IMR-90 (cell line): Measurements from ENCODE around the gene ACSS1. TPM values are rescaled to one million over a fixed set of nuclear protein-coding genes. Genes with fewer than 3 reads are reported as not detected.

Source experiments
- ATAC-seq: fragments of 200-7000 bp; cut with Tn5 transposase; 2 replicates; pipeline ENCODE4 v1.9.1; 2020; ENCODE audit warnings: low read depth, mild to moderate bottlenecking, moderate library complexity
- BruUV-seq: library from RNA; stranded (reverse); fragments of 400-500 nt; replicated peaks from 2 replicates; lab custom pipeline; 2021; lab: Mats Ljungman, UMichigan
- CTCF ChIA-PET: fragments of 300-600 bp; formaldehyde crosslinking; extraction: SDS; loops from one replicate; lab custom pipeline; 2021; ENCODE audit warnings: antibody characterized with exemption; lab: Yijun Ruan, JAX
- POLR2A ChIA-PET: fragments of 300-600 bp; sonication (Branson Sonifier 250); formaldehyde crosslinking; loops from one replicate; lab custom pipeline; 2022; ENCODE audit warnings: antibody characterized with exemption; ENCODE audit not compliant: unreplicated experiment; lab: Charles Lee
- DNase-seq: peaks from one replicate; pipeline ENCODE4 v3.0.0; 2013
- H2AFZ ChIP-seq: replicated peaks from 2 replicates; pipeline ENCODE3; 2013; ENCODE audit warnings: low read length, mild to moderate bottlenecking; ENCODE audit not compliant: poor library complexity
- H2AK5ac ChIP-seq: 2 replicates; pipeline ENCODE4 v1.6.1; 2013; ENCODE audit warnings: low read depth, low read length, inconsistent platforms
- H2AK9ac ChIP-seq: replicated peaks from 2 replicates; pipeline ENCODE3; 2013; ENCODE audit warnings: mild to moderate bottlenecking, low read depth, low read length, moderate library complexity; ENCODE audit not compliant: poor library complexity
- H2BK120ac ChIP-seq: 2 replicates; pipeline ENCODE4 v1.6.1; 2013; ENCODE audit warnings: low read depth, low read length, inconsistent platforms
- H2BK15ac ChIP-seq: 3 replicates; pipeline ENCODE4 v1.6.1; 2013; ENCODE audit warnings: low read depth, low read length, inconsistent platforms
- H2BK20ac ChIP-seq: 2 replicates; pipeline ENCODE4 v1.6.1; 2013; ENCODE audit warnings: low read depth, mild to moderate bottlenecking, inconsistent platforms, low read length, moderate library complexity
- H2BK5ac ChIP-seq: 2 replicates; pipeline ENCODE4 v1.6.1; 2013; ENCODE audit warnings: mild to moderate bottlenecking, low read depth, low read length, inconsistent platforms; ENCODE audit not compliant: poor library complexity, severe bottlenecking
- H3K14ac ChIP-seq: replicated peaks from 2 replicates; pipeline ENCODE4 v1.6.1; 2013; ENCODE audit warnings: low read depth, low read length, inconsistent platforms
- H3K18ac ChIP-seq: 2 replicates; pipeline ENCODE4 v1.6.1; 2013; ENCODE audit warnings: low read depth, low read length, control low read depth
- H3K23ac ChIP-seq: 2 replicates; pipeline ENCODE4 v1.6.1; 2013; ENCODE audit warnings: low read depth, low read length, inconsistent platforms
- H3K27ac ChIP-seq: 2 replicates; pipeline ENCODE4 v1.5.1; 2013; ENCODE audit warnings: mild to moderate bottlenecking, control low read depth, low read length; ENCODE audit not compliant: insufficient read depth
- H3K27me3 ChIP-seq: 2 replicates; pipeline ENCODE4 v1.6.1; 2013; ENCODE audit warnings: low read length; ENCODE audit not compliant: control insufficient read depth, insufficient read depth
- H3K36me3 ChIP-seq: 2 replicates; pipeline ENCODE4 v1.6.1; 2013; ENCODE audit warnings: low read length, mixed read lengths; ENCODE audit not compliant: control insufficient read depth, insufficient read depth
- H3K4ac ChIP-seq: 2 replicates; pipeline ENCODE4 v1.6.1; 2013; ENCODE audit warnings: low read depth, low read length, inconsistent platforms
- H3K4me1 ChIP-seq: 2 replicates; pipeline ENCODE4 v1.6.1; 2013; ENCODE audit warnings: low read length, mixed read lengths; ENCODE audit not compliant: control insufficient read depth, insufficient read depth
- H3K4me2 ChIP-seq: 2 replicates; pipeline ENCODE4 v1.6.1; 2013; ENCODE audit warnings: low read depth, mild to moderate bottlenecking, control low read depth, low read length, moderate library complexity
- H3K4me3 ChIP-seq: 2 replicates; pipeline ENCODE4 v1.5.1; 2013; ENCODE audit warnings: low read depth, mild to moderate bottlenecking, control low read depth, low read length, moderate library complexity; ENCODE audit not compliant: insufficient read depth
- H3K56ac ChIP-seq: 2 replicates; pipeline ENCODE4 v1.6.1; 2013; ENCODE audit warnings: low read length, inconsistent platforms; ENCODE audit not compliant: insufficient read depth; ENCODE audit errors: extremely low read depth
- H3K79me1 ChIP-seq, 2 experiments: 2 replicates each; pipeline ENCODE4 v1.6.1; 2013; ENCODE audit warnings: low read length in 2 of 2, inconsistent platforms in 1 of 2, low read depth in 1 of 2
- H3K9ac ChIP-seq: 2 replicates; pipeline ENCODE4 v1.6.1; 2013; ENCODE audit warnings: low read depth, low read length, control low read depth
- H3K9me1 ChIP-seq: 2 replicates; pipeline ENCODE4 v1.6.1; 2013; ENCODE audit warnings: low read length, inconsistent platforms; ENCODE audit not compliant: insufficient read depth
- H3K9me3 ChIP-seq: 2 replicates; pipeline ENCODE4 v1.6.1; 2013; ENCODE audit warnings: low read length; ENCODE audit not compliant: control insufficient read depth, insufficient read depth
- H4K20me1 ChIP-seq: 2 replicates; pipeline ENCODE4 v1.6.1; 2013; ENCODE audit warnings: low read length, inconsistent platforms; ENCODE audit not compliant: insufficient read depth
- H4K5ac ChIP-seq: 2 replicates; pipeline ENCODE4 v1.6.1; 2013; ENCODE audit warnings: mild to moderate bottlenecking, low read depth, low read length, control low read depth
- H4K8ac ChIP-seq, 2 experiments: 2 replicates each; pipeline ENCODE4 v1.6.1; 2013; ENCODE audit warnings: low read depth in 2 of 2, low read length in 2 of 2, control low read depth in 1 of 2, inconsistent platforms in 1 of 2
- H4K91ac ChIP-seq: 2 replicates; pipeline ENCODE4 v1.6.1; 2013; ENCODE audit warnings: low read depth, low read length, inconsistent platforms; ENCODE audit not compliant: insufficient read depth
- CEBPB ChIP-seq: IDR thresholded peaks from 2 replicates; pipeline ENCODE4 v1.6.1; 2012; ENCODE audit warnings: low read depth, low read length, improper control_type of control experiment
- CHD1 ChIP-seq: IDR thresholded peaks from 2 replicates; pipeline ENCODE4 v1.6.1; 2012; ENCODE audit warnings: low read depth, low read length, improper control_type of control experiment
- FOS ChIP-seq: fragments of 150-350 bp; IDR thresholded peaks from 2 replicates; pipeline ENCODE4 v1.6.1; 2016; ENCODE audit warnings: low read depth, low read length
- MAFK ChIP-seq: IDR thresholded peaks from 2 replicates; pipeline ENCODE4 v1.6.1; 2012; ENCODE audit warnings: low read depth, low read length, improper control_type of control experiment
- RFX5 ChIP-seq: IDR thresholded peaks from 2 replicates; pipeline ENCODE4 v1.8.0; 2012; ENCODE audit warnings: low read depth, mild to moderate bottlenecking, low read length, moderate library complexity
- SMC3 ChIP-seq: fragments of 150-350 bp; IDR thresholded peaks from 2 replicates; pipeline ENCODE4 v1.6.1; 2016; ENCODE audit warnings: low read depth, mild to moderate bottlenecking, antibody characterized with exemption, low read length, moderate library complexity
- WGBS, 2 experiments: methylation state at CpG; one replicate each; pipeline versions ENCODE4 v1.1.5 to v1.1.7; 2013; ENCODE audit warnings: missing lambda C conversion rate in 2 of 2; ENCODE audit not compliant: insufficient read length in 1 of 2; ENCODE audit errors: extremely low coverage in 2 of 2; 5-methylcytosine and 5-hydroxymethylcytosine counted together
- dilution Hi-C: fragments of 300-500 bp; cut with HindIII; formaldehyde crosslinking; loops from one replicate; pipeline ENCODE4 v1.14.3; 2018; ENCODE audit warnings: low sequenced_read_pairs; ENCODE audit not compliant: unreplicated experiment
- in situ Hi-C: fragments of 300-500 bp; cut with MboI; formaldehyde crosslinking; loops from 3 replicates; pipeline ENCODE4 v1.14.3; 2019; ENCODE audit warnings: low sequenced_read_pairs, inconsistent platforms, mixed read lengths
- intact Hi-C: fragments of 100-400 bp; cut with micrococcal nuclease; formaldehyde crosslinking; loops from 2 replicates; pipeline ENCODE4 v1.10.0; 2022
- polyA plus RNA-seq, 3 experiments: library from polyadenylated mRNA; depleted of rRNA; stranded (reverse); fragments of >200 nt; gene quantifications; 2 replicates each; pipeline ENCODE4 v1.2.3, GENCODE V29; 2012; ENCODE audit warnings: low replicate concordance in 1 of 3
- total RNA-seq: library from RNA; depleted of rRNA; stranded (reverse); fragments of >200 nt; gene quantifications from 2 replicates; pipeline ENCODE4 v1.2.3, GENCODE V29; 2012
- TF ChIP-seq, protein P1 (sequence below): fragments of 150-350 bp; IDR thresholded peaks from 2 replicates; pipeline ENCODE4 v1.6.1; 2017; ENCODE audit warnings: mild to moderate bottlenecking, antibody characterized with exemption, low read length, low read depth
- TF ChIP-seq, protein P2 (sequence below): conservative IDR thresholded peaks from 2 replicates; pipeline ENCODE4 v1.5.1; 2012; ENCODE audit warnings: mild to moderate bottlenecking, low read depth, low read length, improper control_type of control experiment
- TF ChIP-seq, protein P3 (sequence below): fragments of 150-350 bp; IDR thresholded peaks from 2 replicates; pipeline ENCODE4 v1.6.1; 2016; ENCODE audit warnings: low read depth, mild to moderate bottlenecking, low read length, moderate library complexity, borderline replicate concordance

The ACSS1 gene
- total and polyA plus RNA-seq, 2 of the 4 experiments (the other 2 are of a cell fraction): 0.72 to 1.2 TPM

DNA sequence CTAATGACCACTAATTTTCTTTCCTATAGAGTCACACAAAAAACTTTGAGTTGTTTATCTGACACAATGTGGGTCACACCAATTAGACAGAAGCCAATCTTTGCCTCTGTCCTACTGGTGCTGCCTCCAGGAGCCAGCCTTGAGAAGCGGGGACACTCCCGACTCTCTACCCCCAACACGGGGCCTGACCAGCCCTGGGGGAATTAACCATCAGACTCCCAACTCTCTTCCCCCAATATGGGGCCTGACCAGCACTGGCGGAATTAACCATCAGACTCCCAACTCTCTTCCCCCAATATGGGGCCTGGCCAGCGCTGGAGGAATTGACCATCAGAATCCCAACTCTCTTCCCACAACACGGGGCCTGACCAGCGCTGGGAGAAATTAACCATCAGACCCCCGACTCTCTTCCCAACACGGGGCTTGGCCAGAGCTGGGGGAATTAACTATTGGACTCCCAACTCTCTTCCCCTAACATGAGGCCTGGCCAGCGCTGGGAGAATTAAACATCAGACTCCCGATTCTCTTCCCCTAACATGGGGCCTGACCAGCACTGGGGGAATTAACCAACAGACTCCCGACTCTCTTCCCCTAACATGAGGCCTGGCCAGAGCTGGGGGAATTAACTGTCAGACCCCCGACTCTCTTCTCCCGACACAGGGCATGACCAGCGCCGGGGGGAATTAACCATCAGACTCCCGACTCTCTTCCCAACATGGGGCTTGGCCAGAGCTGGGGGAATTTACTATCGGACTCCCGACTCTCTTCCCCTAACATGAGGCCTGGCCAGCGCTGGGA is 96.4 kb downstream of the ACSS1 start:
- Histone ChIP-seq H3K9me1 (0 out of 2 replicates have a peak, but pooled peaks cover 4% of the 10 kb centered on the region), H4K5ac (no peak overlapping the region), H3K14ac (no peak overlapping the region), H3K23ac (no peak overlapping the region), H2AK9ac (no peak overlapping the region), H3K27ac (no peak overlapping the region), H3K79me1 (no peaks in the 10 kb centered on the region), H2BK120ac (no peak overlapping the region), H3K18ac (no peak overlapping the region), H3K56ac (no peak overlapping the region), H4K8ac (no peak overlapping the region), H2AK5ac (no peak overlapping the region), H4K91ac (no peak overlapping the region), H3K4me2 (no peak overlapping the region), H2BK20ac (no peak overlapping the region), H4K20me1 (no peaks in the 10 kb centered on the region), H3K4me3 (no peak overlapping the region), H2BK5ac (no peak overlapping the region), H2BK15ac (no peak overlapping the region), H3K9ac (no peak overlapping the region), H3K4ac (no peak overlapping the region), H3K4me1 (no peaks in the 10 kb centered on the region), H3K9me3 (no peaks in the 10 kb centered on the region), H2AFZ (no peak overlapping the region), H3K27me3 (no peaks in the 10 kb centered on the region), H3K36me3 (peaks cover 33% of the 10 kb centered on the region)
- ATAC-seq: no peak
- ChIA-PET POLR2A (no interaction called here), CTCF (no interaction called here)
- in situ Hi-C loops: no loop called here
- WGBS, 2 experiments: 88% methylated on average over 6 of the region's 20 CpGs; no CpG with 5 or more reads in 1 of the 2 experiments
- no peak for DNase-seq
- intact Hi-C loops: no loop called here
- no TSS peak for BruUV-seq
- TF ChIP-seq CEBPB (no peak), RFX5 (no peak), SMC3 (no peak), FOS (no peak), MAFK (no peak), CHD1 (no peak)
- TF ChIP-seq, protein P1, sequence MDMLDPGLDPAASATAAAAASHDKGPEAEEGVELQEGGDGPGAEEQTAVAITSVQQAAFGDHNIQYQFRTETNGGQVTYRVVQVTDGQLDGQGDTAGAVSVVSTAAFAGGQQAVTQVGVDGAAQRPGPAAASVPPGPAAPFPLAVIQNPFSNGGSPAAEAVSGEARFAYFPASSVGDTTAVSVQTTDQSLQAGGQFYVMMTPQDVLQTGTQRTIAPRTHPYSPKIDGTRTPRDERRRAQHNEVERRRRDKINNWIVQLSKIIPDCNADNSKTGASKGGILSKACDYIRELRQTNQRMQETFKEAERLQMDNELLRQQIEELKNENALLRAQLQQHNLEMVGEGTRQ: no peak
- TF ChIP-seq, protein P2, sequence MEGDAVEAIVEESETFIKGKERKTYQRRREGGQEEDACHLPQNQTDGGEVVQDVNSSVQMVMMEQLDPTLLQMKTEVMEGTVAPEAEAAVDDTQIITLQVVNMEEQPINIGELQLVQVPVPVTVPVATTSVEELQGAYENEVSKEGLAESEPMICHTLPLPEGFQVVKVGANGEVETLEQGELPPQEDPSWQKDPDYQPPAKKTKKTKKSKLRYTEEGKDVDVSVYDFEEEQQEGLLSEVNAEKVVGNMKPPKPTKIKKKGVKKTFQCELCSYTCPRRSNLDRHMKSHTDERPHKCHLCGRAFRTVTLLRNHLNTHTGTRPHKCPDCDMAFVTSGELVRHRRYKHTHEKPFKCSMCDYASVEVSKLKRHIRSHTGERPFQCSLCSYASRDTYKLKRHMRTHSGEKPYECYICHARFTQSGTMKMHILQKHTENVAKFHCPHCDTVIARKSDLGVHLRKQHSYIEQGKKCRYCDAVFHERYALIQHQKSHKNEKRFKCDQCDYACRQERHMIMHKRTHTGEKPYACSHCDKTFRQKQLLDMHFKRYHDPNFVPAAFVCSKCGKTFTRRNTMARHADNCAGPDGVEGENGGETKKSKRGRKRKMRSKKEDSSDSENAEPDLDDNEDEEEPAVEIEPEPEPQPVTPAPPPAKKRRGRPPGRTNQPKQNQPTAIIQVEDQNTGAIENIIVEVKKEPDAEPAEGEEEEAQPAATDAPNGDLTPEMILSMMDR: no peak
- TF ChIP-seq, protein P3, sequence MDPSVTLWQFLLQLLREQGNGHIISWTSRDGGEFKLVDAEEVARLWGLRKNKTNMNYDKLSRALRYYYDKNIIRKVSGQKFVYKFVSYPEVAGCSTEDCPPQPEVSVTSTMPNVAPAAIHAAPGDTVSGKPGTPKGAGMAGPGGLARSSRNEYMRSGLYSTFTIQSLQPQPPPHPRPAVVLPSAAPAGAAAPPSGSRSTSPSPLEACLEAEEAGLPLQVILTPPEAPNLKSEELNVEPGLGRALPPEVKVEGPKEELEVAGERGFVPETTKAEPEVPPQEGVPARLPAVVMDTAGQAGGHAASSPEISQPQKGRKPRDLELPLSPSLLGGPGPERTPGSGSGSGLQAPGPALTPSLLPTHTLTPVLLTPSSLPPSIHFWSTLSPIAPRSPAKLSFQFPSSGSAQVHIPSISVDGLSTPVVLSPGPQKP: no peak
- dilution Hi-C loops: no loop called here
